Small intestine (tissue), 7 donors: ENCODE results near the gene PHF11. TPM values are rescaled to one million over a fixed set of nuclear protein-coding genes. Genes with fewer than 3 reads are reported as not detected.

ENCODE experiments used
- DNase-seq, 2 donors: peaks; one replicate each; pipeline versions ENCODE4 v3.0.0 to v3.0.0-alpha.2; 2013
- FAIRE-seq: peaks from 2 replicates; lab custom pipeline; 2012; peaks lifted over from hg19 to GRCh38; lab: Jason Lieb, UNC
- H3K27ac ChIP-seq, 3 donors: one replicate each; pipeline ENCODE4 v1.5.1; 2013; ENCODE audit warnings: low read length in 2 of 3, mild to moderate bottlenecking in 2 of 3, control low read depth in 1 of 3, inconsistent platforms in 1 of 3, low read depth in 1 of 3, moderate library complexity in 1 of 3
- H3K27me3 ChIP-seq, 3 donors: one replicate each; pipeline ENCODE4 v1.6.1; 2013; ENCODE audit warnings: low read length in 3 of 3, inconsistent platforms in 1 of 3; ENCODE audit not compliant: control insufficient read depth in 3 of 3, insufficient read depth in 3 of 3
- H3K36me3 ChIP-seq, 3 donors: one replicate each; pipeline ENCODE4 v1.6.1; 2013; ENCODE audit warnings: low read length in 3 of 3, inconsistent platforms in 1 of 3, low read depth in 1 of 3, mild to moderate bottlenecking in 1 of 3, moderate library complexity in 1 of 3; ENCODE audit not compliant: control insufficient read depth in 3 of 3, insufficient read depth in 2 of 3
- H3K4me1 ChIP-seq, 3 donors: one replicate each; pipeline ENCODE4 v1.6.1; 2013; ENCODE audit warnings: low read length in 2 of 3, inconsistent platforms in 1 of 3, low read depth in 1 of 3, mild to moderate bottlenecking in 1 of 3, moderate library complexity in 1 of 3; ENCODE audit not compliant: control insufficient read depth in 3 of 3, insufficient read depth in 2 of 3
- H3K4me3 ChIP-seq, 3 donors: one replicate each; pipeline ENCODE4 v1.5.1; 2013; ENCODE audit warnings: low read length in 3 of 3, control low read depth in 1 of 3, inconsistent platforms in 1 of 3, low read depth in 1 of 3, mild to moderate bottlenecking in 1 of 3, moderate library complexity in 1 of 3
- H3K9me3 ChIP-seq, 2 donors: one replicate each; pipeline ENCODE4 v1.6.1; 2013; ENCODE audit warnings: low read depth in 1 of 2, low read length in 1 of 2; ENCODE audit not compliant: control insufficient read depth in 2 of 2, insufficient read depth in 1 of 2
- WGBS, 3 donors: extraction: QIAGEN DNeasy Blood & Tissue Kit; methylation state at CpG; one replicate each; pipeline ENCODE4 v1.1.7; 2013; 5-methylcytosine and 5-hydroxymethylcytosine counted together
- polyA plus RNA-seq, 4 donors: library from polyadenylated mRNA; stranded (reverse) in 3 of 4; unstranded in 1 of 4; fragments of 200-250 nt in 3 of 4; fragments of 120-200 nt in 1 of 4; gene quantifications; one replicate each; pipeline versions ENCODE4 v1.2.1 to v1.2.3, GENCODE V29; 2013
- donor health status: healthy with polysubstance abuse.
- donor health status: control.
- donor health status: control.
- donor health status: Bipolar disorder and iron deficiency.
- donor health status: healthy.

PHF11 gene
- polyA plus RNA-seq, 4 donors: 32.0 to 94.4 (median 50.1) TPM

DNA sequence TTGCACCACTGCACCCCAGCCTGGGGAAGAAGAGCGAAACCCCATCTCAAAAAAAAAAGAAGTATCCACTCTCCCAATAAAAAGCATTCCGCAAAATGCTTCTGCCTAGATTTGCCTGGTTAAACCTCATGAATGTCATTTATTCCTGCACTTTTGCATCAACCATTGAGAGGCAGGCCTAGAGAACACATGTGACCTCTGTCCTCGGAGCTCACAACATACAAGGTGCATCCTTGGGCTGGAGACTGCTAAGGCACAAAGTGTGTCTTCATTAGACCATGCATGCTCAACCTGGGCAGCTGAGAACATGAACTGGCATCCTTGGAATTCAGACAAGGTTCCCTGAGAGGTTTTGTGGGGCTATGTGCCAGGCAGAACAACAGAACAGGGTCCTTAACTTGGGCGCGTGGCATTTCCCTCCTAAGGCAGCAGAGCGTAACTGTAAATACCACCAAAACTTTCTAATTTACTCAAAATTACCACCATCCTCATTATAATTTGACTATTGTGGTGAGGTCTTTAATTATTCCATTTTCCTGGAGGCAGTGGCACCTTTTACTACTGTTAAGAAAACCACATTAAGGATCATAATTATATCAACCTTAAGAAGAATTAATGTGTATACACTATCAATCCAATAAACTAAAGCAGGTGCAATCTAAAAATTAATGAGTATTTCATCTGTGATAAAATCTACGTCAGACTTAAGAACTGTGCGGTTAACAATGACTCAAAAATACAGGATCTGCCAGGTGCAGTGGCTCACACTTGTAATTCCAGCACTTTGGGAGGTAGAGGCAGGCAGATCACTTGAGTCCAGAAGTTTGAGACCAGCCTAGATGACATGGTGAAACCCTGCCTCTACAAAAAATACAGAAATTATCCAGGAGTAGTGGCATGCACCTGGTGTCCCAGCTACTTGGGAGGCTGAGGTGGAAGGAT lies 75.8 kb downstream of the PHF11 start:
- 82 to 87% (median 83%) methylated on average over 8 of the region's 8 CpGs for WGBS, 3 donors
- no peak overlapping the region for H3K4me3 ChIP-seq
- H3K36me3 ChIP-seq: no peaks in the 10 kb centered on the region

More for the DNA sequence above, 75.8 kb downstream of the PHF11 start:
- no peak for DNase-seq
- Histone ChIP-seq H3K9me3 (no peaks in the 10 kb centered on the region), H3K27me3 (no peaks in the 10 kb centered on the region), H3K27ac (no peak overlapping the region), H3K4me1 (no peaks in the 10 kb centered on the region)
- no peak for FAIRE-seq

Other genes with a start within 250 kb of the PHF11 start
- 1 to 10 TPM; 3.2 to 8.8 (median 3.8) TPM for gene CDADC1, start 248.0 kb upstream of the PHF11 start, polyA plus RNA-seq
- gene CAB39L, start 51.9 kb upstream of the PHF11 start, polyA plus RNA-seq: 1 to 10 TPM; 1.6 to 5.6 (median 3.7) TPM
- gene SETDB2, start 51.7 kb upstream of the PHF11 start, polyA plus RNA-seq: 10 to 100 TPM in 1 of 4 donors, 1 to 10 TPM in 3; 2.2 to 17.0 (median 3.8) TPM
- gene RCBTB1, start 89.6 kb downstream of the PHF11 start, polyA plus RNA-seq: 10 to 100 TPM in 1 of 4 donors, 1 to 10 TPM in 3; 5.4 to 40.5 (median 6.3) TPM
- 1 to 10 TPM; 1.7 to 2.9 (median 1.9) TPM for gene ARL11, start 132.6 kb downstream of the PHF11 start, polyA plus RNA-seq
- gene EBPL, start 195.5 kb downstream of the PHF11 start, polyA plus RNA-seq: 10 to 100 TPM in 3 of 4 donors, 1 to 10 TPM in 1; 5.6 to 59.5 (median 26.3) TPM